Endothelial cell of umbilical vein (primary cell): Measurements from ENCODE around the gene SEC22B.
"Not testable (repeated sequence)": the region's sequence is repeated elsewhere in the genome, so short reads cannot be mapped to it uniquely, and the experiment has no call there.

ENCODE experiments used
- FOS ChIP-seq: IDR thresholded peaks from 2 replicates; pipeline ENCODE4 v1.6.1; 2011; ENCODE audit warnings: mild to moderate bottlenecking, low read length, moderate library complexity, borderline replicate concordance; ENCODE audit not compliant: insufficient read depth
- JUN ChIP-seq: IDR thresholded peaks from 2 replicates; pipeline ENCODE4 v1.6.1; 2011; ENCODE audit warnings: borderline replicate concordance, low read depth; ENCODE audit not compliant: insufficient read length, insufficient read depth
- POLR2A ChIP-seq: IDR thresholded peaks from 2 replicates; pipeline ENCODE4 v1.6.1; 2012; ENCODE audit warnings: low read depth, mild to moderate bottlenecking, control low read depth, low read length
- POLR2AphosphoS5 ChIP-seq: IDR thresholded peaks from 2 replicates; pipeline ENCODE4 v1.6.1; 2012; ENCODE audit warnings: low read depth, mild to moderate bottlenecking, control low read depth, low read length, moderate library complexity; ENCODE audit not compliant: insufficient read depth
- TF ChIP-seq, protein P1 (sequence below), 2 donors: IDR thresholded peaks; 1 replicate in 1 of 2; 2 replicates in 1 of 2; pipeline ENCODE4 v1.5.1; 2011; ENCODE audit warnings: low read length in 2 of 2, mild to moderate bottlenecking in 2 of 2, moderate library complexity in 2 of 2, control low read depth in 1 of 2, inconsistent platforms in 1 of 2, low read depth in 1 of 2; ENCODE audit not compliant: insufficient read depth in 1 of 2; ENCODE audit errors: extremely low read depth in 1 of 2
- TF ChIP-seq, protein P2 (sequence below): IDR thresholded peaks from 2 replicates; pipeline ENCODE4 v1.6.1; 2011; ENCODE audit not compliant: insufficient read depth, insufficient read length

DNA sequence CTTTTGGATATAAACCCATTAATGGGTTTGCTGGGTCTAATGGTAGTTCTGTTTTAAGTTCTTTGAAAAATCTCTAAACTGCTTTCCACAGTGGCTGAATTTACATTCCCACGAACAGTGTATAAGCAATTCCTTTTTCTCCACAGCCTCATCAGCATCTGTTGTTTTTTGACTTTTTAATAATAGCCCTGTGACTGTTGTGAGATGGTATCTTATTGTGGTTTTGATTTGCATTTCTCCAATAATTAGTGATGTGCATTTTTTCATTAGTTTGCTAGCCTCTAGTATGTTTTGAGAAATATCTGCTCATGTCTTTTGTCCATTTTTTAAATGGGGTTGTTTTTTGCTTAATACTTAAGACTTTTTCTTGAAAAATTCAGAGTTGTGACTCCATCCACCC lies 11.6 kb downstream of the SEC22B start:
- TF ChIP-seq, protein P1, sequence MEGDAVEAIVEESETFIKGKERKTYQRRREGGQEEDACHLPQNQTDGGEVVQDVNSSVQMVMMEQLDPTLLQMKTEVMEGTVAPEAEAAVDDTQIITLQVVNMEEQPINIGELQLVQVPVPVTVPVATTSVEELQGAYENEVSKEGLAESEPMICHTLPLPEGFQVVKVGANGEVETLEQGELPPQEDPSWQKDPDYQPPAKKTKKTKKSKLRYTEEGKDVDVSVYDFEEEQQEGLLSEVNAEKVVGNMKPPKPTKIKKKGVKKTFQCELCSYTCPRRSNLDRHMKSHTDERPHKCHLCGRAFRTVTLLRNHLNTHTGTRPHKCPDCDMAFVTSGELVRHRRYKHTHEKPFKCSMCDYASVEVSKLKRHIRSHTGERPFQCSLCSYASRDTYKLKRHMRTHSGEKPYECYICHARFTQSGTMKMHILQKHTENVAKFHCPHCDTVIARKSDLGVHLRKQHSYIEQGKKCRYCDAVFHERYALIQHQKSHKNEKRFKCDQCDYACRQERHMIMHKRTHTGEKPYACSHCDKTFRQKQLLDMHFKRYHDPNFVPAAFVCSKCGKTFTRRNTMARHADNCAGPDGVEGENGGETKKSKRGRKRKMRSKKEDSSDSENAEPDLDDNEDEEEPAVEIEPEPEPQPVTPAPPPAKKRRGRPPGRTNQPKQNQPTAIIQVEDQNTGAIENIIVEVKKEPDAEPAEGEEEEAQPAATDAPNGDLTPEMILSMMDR (IDR thresholded peaks at IDR 0.05; ENCODE audit: extremely low read depth in 1 of 2, insufficient read depth in 1 of 2, low read depth in 1 of 2, low read length in 2 of 2) = not testable (repeated sequence)
- TF ChIP-seq FOS, POLR2A, POLR2AphosphoS5, JUN: not testable (repeated sequence)
- TF ChIP-seq, protein P2, sequence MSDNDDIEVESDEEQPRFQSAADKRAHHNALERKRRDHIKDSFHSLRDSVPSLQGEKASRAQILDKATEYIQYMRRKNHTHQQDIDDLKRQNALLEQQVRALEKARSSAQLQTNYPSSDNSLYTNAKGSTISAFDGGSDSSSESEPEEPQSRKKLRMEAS = not testable (repeated sequence)
